Measurements from ENCODE around the gene ARSI.

ARSI gene

GRCh38 chr5:150302301-150303069 lies at the start of gene ARSI:
Gene ARSI, minus strand, starts transcription at chr5:150302905. Its CDS starts 532 bp downstream, at chr5:150302373.
- no peak for DNase-seq

- peak; percentile 28 for DNase-seq
These were observed 48.0 kb upstream of the ARSI start for GRCh38 chr5:150350524-150351344.

DNA sequence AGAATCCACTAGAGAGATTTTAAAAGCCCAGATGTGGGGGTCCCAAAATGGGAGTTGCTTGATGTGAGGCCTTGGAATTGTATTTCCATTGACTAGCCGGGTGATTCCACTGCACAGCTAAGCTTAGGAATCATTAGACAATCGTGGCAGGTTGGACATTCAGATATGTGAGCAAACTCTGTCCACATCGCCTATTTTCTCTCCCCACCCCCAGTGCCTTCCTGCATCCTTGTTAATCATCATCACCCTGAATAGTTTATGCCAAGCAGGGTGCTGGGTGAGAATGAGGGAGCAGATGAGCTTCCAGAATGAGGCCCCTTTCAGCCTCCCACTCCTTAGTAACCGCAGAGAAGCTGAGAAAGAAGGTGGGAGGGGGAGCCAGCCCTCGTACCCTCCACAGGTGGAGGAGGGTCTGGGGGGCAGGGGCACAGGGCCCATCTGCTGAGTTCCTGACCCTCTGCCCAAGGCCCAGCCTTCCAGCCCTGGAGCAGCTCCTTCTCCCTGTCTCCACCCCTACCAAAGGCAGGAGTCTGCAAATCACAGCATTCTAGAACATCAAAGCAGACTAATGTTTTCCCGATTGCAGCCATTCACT lies 47.1 kb upstream of the ARSI start:
- no peak for DNase-seq

- no peak for DNase-seq
These were observed 44.7 kb upstream of the ARSI start for GRCh38 chr5:150347451-150347850.

GRCh38 chr5:150347003-150347402 lies 44.3 kb upstream of the ARSI start:
- no peak for DNase-seq

DNA sequence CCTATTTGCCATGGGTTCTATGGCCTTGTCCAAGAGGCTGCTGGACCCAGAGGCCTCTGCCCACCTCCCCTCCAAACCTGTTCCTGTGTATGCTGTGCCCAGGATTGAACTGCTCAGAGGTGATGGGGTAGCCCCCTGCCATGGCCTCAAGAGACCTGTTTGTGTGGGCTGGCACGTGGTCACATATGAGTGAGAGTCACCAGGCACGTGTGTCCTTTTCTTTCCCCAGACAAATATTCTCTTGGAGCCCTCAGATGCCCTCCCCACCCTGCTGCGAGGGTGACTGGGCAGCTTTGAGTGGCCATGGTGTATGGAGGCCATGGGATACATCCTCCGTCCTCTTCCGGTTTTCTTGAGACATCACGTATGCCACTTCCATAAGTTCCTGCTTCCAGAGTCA lies 43.9 kb upstream of the ARSI start:
- no peak for DNase-seq

DNA sequence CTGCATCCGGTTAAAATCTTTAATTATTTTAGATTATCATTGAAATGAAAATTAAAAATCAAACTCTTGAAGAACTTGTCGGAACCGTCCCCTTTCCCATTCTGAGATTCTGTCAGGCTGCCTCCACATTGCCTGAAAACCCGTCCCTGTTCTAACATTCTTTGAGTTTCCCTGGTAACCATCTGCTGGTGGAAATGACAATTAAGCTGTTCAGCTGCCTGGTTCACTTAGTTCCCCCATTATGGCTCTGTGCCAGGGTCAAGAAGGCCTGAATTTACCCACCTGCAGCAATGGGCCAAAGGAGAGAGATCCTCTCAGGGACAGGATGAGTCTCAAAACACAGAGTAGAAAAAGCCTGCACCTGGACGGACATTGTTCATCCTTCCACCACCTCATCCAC lies 43.0 kb upstream of the ARSI start:
- no peak for DNase-seq

- no peak for DNase-seq
These were observed 41.4 kb upstream of the ARSI start for GRCh38 chr5:150343994-150344631.

- no peak for DNase-seq
These were observed 39.9 kb upstream of the ARSI start for GRCh38 chr5:150342583-150342982.

DNA sequence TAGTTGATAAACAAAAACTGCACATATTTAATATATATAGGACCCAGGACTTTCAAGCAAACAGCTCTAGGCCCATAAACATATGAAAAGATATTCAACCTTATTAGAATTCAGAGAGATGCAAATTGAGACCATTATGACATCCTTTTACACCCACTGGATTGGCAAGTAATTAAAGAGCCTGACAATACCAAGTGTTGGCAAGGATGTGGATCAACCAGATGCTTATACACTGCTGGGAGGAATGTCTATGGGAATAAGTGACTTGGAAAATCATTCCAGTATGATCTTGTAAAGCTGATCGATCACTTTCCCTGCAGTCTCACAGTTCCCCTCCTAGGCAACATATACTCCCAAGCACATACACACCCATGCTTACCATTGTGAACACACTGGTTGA lies 39.3 kb upstream of the ARSI start:
- DNase-seq = no peak

- no peak for DNase-seq
These were observed 38.6 kb upstream of the ARSI start for GRCh38 chr5:150341331-150341730.

DNA sequence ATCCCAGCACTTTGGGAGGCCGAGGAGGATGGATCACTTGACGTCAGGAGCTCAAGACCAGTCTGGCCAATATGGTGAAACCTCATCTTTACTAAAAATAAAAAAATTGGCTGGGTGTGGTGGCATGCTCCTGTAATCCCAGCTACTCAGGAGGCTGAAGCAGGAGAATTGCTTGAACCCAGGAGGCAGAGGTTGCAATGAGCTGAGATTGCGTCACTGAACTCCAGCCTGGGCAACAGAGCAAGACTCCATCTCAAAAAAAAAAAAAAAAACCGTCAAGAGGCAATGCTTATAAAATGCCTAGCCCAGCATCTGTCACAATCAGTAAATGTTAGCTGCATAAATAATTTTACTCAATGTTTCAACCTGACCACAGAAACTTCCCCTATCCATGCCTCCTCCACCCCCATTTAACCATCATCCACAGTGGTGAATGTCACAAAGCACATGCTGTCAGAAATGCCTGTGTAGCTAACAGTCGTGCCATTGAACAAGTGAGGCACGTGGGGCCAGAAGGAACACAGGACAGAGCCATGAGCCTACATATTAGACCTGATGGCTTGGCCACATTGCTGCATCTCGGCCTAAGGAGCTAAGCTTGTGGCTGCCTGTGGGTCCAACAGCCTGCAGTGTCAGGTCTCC lies 38.0 kb upstream of the ARSI start:
- no peak for DNase-seq

DNA sequence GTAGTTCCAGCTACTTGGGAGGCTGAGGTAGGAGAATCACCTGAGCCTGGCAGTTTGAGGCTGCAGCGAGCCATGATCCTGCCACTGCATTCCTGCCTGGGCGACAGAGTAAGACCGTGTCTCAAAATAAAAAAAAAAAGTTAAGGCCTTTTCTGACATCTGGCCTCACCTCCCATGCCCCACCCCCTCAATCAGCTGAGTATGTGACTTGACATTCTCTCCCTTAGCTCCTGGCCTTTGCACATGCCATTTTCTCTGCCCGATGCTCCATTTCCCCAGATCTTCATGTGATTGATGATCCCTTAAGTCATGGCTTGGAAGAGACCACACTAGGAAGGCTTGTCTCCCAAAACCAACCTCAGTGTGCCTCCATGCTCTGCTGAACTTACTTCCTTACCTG lies 37.1 kb upstream of the ARSI start:
- DNase-seq = no peak

DNA sequence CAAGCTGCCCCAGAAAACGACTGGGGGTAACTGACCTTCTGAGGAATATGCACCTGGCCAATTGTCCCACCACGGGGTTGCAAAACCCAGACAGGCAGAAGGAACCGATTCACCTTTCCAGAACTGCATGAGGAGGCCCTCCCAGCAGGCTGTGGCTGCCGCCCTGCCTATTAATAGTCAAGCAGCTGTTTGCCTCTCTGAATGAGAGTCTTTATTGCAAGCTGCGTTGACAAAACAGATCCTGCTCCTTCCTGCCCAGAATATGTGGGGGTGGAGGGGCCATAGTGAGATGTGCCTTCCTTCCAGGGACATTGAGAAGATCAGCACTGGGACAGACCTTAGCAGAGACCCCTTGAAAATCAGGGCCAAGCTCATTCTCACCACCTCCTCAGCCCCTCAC lies 36.5 kb upstream of the ARSI start:
- no peak for DNase-seq

- no peak for DNase-seq
These were observed 35.8 kb upstream of the ARSI start for GRCh38 chr5:150338546-150338945.

- no peak for DNase-seq
These were observed 33.1 kb upstream of the ARSI start for GRCh38 chr5:150335778-150336177.

GRCh38 chr5:150333400-150333799 lies 30.7 kb upstream of the ARSI start:
- no peak for DNase-seq

DNA sequence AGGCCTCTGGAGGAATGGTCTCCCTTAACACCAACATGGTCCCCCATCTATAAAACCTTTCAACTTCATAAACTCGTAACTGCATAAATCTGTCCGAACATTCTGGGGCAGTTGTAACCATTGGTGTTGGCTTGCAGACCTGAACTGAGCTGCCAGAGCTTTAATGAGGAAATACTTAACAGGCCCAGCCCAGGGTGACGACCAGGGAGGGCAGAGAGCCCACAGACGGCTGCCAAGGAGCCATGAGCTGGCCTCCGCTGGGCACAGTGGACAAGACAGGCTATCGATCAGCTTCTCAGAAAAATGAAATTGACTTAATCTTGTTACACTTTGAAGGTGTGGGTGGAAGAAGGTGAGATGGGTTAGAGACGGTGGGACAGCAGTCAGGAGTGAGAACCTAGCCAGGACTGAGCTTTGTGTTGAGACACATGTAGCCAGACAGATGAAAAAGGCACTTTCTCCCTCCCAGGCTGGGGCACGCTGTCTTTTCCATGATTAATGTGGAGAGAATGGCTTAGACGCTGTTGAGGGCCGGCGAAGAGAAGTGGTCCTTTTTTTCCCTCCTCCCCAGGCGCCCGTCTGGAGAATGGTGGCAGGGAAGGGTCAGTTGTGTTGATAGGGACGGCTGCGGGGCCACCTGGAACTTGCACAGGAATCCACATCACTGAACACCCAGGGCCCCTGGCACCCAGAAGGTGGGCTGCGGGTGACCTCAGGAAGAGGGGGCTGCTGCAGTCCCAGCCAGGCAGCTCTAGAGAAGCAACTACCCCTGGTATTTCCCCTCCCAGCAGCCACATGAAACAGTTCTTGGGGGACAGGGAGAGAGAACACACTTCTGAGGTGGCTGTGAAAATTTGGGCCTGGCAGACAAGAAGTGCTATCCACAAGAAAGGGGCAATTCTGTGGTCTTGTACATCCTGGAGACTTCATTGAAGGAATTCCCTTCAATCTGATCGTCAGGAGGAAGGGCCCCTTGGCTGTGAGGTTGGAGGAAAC lies 27.5 kb upstream of the ARSI start:
- no peak for DNase-seq

DNA sequence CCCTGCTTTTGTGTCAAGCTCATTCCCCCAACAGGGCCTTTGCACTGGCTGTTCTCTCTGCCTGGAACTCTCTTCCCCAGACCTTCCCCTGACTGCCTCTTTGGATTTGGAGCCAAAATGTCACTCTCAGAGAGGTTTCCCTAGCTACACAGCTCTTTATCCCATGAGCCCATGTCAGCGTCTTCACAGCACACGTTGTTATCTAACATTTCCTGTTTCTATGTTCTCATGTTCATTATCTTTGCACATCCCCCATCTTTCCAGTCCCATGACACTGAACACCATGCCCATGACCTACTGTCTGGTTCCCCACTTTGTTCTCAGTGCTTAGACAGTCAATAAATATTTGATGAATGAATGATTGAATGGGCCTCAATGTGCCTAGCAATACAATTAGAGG lies 26.3 kb upstream of the ARSI start:
- no peak for DNase-seq

DNA sequence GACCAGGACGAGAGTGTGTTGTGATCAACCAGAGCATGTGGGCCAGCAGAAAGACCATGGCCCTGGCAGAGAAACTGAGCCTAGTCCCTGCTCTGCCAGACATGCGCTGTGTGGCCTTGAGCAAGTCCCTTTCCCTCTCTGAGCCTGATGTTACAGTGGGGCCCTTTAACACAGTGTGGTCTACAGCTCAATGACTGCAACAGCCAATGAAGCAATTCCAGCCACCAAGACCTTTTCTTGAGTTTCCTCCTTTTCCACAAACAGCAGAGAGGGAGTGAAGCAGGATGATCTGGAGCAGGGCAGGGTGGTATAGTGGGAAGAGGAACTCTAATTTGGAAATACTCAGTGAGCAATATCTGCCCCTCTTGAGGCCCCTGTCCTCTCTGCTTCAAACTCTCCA lies 25.8 kb upstream of the ARSI start:
- no peak for DNase-seq

DNA sequence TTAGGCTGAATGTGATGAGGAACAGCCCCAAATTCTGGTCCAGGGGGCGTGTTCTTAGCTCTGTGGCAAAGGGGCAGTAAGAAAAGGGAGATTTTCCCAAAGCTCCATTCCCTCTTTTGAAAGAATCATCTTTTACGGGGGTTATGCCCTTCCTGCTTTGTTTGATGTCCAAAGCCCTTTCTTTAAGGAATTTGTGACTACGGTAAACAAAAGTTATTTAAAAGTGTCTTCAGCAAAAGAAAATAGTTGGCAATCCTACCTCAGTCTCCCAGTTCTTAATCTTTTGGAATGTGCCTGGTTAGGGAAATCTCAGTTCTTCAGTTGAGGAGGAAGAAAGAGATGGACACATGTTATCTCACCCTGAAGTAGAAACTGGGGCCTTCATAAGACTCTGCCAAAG lies 24.4 kb upstream of the ARSI start:
- no peak for DNase-seq

DNA sequence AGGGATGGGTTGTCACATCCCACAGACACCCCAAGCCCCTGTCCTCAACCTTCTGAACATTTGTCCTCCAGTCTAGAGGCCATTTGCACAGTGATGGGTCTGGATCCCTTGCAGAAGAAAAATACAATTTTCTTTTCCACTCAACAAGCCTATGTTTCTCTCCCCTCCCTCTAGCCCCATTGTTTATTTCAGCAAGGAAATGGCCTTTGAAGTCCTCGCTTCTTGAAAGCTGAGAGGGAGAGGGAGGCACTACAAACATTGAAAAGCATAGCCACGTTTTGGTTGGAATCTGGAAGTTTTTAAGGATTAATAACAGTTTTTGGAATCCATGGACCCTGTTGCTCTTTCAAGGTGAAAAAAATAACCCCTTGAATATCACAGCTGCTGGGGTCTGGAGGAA lies 24.0 kb upstream of the ARSI start:
- no peak for DNase-seq
